HEK293 (cell line): Measurements from ENCODE around the gene DNAJC13.

ENCODE experiments used
- CTCF ChIA-PET: fragments of 350-600 bp; formaldehyde crosslinking; extraction: SDS; loops from one replicate; lab custom pipeline; 2021; ENCODE audit warnings: antibody characterized with exemption; lab: Yijun Ruan, JAX
- POLR2A ChIA-PET: fragments of 300-600 bp; formaldehyde crosslinking; extraction: SDS; loops from one replicate; lab custom pipeline; 2020; ENCODE audit warnings: antibody characterized with exemption, inconsistent platforms; lab: Yijun Ruan, JAX
- H3K27ac ChIP-seq: fragments of 200-500 bp; sonication (Bioruptor generic); 2 replicates; pipeline ENCODE4 v1.5.1; 2014; ENCODE audit warnings: low read depth, low read length, control low read depth, inconsistent platforms; ENCODE audit errors: extremely low read depth
- H3K36me3 ChIP-seq, 2 experiments: fragments of 200-500 bp in 1 of 2; sonication (Bioruptor generic) in 1 of 2; 1 replicate in 1 of 2; 2 replicates in 1 of 2; pipeline ENCODE4 v1.5.1; 2014 to 2017; ENCODE audit warnings: inconsistent platforms in 2 of 2, low read length in 2 of 2; ENCODE audit not compliant: control insufficient read depth in 2 of 2, insufficient read depth in 1 of 2
- H3K4me1 ChIP-seq: fragments of 200-500 bp; sonication (Bioruptor generic); 2 replicates; pipeline ENCODE4 v1.5.1; 2014; ENCODE audit warnings: mild to moderate bottlenecking, low read length, inconsistent platforms; ENCODE audit not compliant: control insufficient read depth, insufficient read depth
- H3K4me3 ChIP-seq: 2 replicates; pipeline ENCODE4 v1.5.1; 2011; ENCODE audit warnings: low read depth, mild to moderate bottlenecking, control low read depth, low read length, moderate library complexity
- H3K9me3 ChIP-seq: fragments of 200-500 bp; sonication (Bioruptor generic); 2 replicates; pipeline ENCODE4 v1.5.1; 2014; ENCODE audit warnings: low read depth, low read length, inconsistent platforms; ENCODE audit not compliant: control insufficient read depth, insufficient read depth
- GLIS1 ChIP-seq: fragments of 450-650 bp; formaldehyde crosslinking; IDR thresholded peaks from 2 replicates; pipeline ENCODE4 v1.5.1; 2016; ENCODE audit warnings: missing biosample characterization, missing genetic modification characterization
- HOXC10 ChIP-seq: sonication (generic); formaldehyde crosslinking; IDR thresholded peaks from 2 replicates; pipeline ENCODE4 v1.8.1; 2023; ENCODE audit warnings: mild to moderate bottlenecking, missing genetic modification reagents
- MEIS1 ChIP-seq: sonication (generic); formaldehyde crosslinking; IDR thresholded peaks from 2 replicates; pipeline ENCODE4 v1.8.1; 2022; ENCODE audit warnings: missing genetic modification reagents, mild to moderate bottlenecking, borderline replicate concordance
- SALL2 ChIP-seq: fragments of 450-650 bp; formaldehyde crosslinking; IDR thresholded peaks from 2 replicates; pipeline ENCODE4 v1.5.0; 2017; ENCODE audit warnings: missing biosample characterization, mild to moderate bottlenecking, missing genetic modification characterization, borderline replicate concordance
- SP2 ChIP-seq: fragments of 450-650 bp; formaldehyde crosslinking; IDR thresholded peaks from 2 replicates; pipeline ENCODE4 v1.5.1; 2016; ENCODE audit warnings: missing biosample characterization, missing genetic modification characterization
- TCF7L2 ChIP-seq: IDR thresholded peaks from 2 replicates; pipeline ENCODE4 v1.6.1; 2011; ENCODE audit warnings: low read depth, mild to moderate bottlenecking, inconsistent platforms, low read length, moderate library complexity, borderline replicate concordance
- ZIC2 ChIP-seq: fragments of 450-650 bp; formaldehyde crosslinking; IDR thresholded peaks from 2 replicates; pipeline ENCODE4 v1.5.1; 2016; ENCODE audit warnings: missing biosample characterization, missing genetic modification characterization
- ZNF133 ChIP-seq: fragments of 450-650 bp; formaldehyde crosslinking; IDR thresholded peaks from 2 replicates; pipeline ENCODE4 v1.5.1; 2016; ENCODE audit warnings: missing biosample characterization, missing genetic modification characterization
- ZNF157 ChIP-seq: fragments of 450-650 bp; formaldehyde crosslinking; IDR thresholded peaks from 2 replicates; pipeline ENCODE4 v1.5.1; 2016; ENCODE audit warnings: missing biosample characterization, missing genetic modification characterization
- ZNF311 ChIP-seq: fragments of 450-650 bp; formaldehyde crosslinking; IDR thresholded peaks from 2 replicates; pipeline ENCODE4 v1.5.1; 2017; ENCODE audit warnings: missing biosample characterization, missing genetic modification characterization, borderline replicate concordance
- ZNF335 ChIP-seq: fragments of 450-650 bp; formaldehyde crosslinking; conservative IDR thresholded peaks from 2 replicates; pipeline ENCODE4 v1.5.1; 2016; ENCODE audit warnings: missing biosample characterization, missing genetic modification characterization
- ZNF629 ChIP-seq: fragments of 450-650 bp; formaldehyde crosslinking; IDR thresholded peaks from 2 replicates; pipeline ENCODE4 v1.5.1; 2017; ENCODE audit warnings: missing biosample characterization, missing genetic modification characterization
- ZNF670 ChIP-seq: fragments of 450-650 bp; formaldehyde crosslinking; IDR thresholded peaks from 2 replicates; pipeline ENCODE4 v1.5.1; 2016; ENCODE audit warnings: missing biosample characterization, missing genetic modification characterization, low read depth
- ZNF785 ChIP-seq: fragments of 450-650 bp; formaldehyde crosslinking; IDR thresholded peaks from 2 replicates; pipeline ENCODE4 v1.5.1; 2016; ENCODE audit warnings: missing biosample characterization, missing genetic modification characterization
- TF ChIP-seq, protein P1 (sequence below): fragments of 450-650 bp; formaldehyde crosslinking; optimal IDR thresholded peaks from 2 replicates; pipeline ENCODE3; 2016; ENCODE audit warnings: missing biosample characterization, mild to moderate bottlenecking, missing genetic modification characterization
- TF ChIP-seq, protein P2 (sequence below): fragments of 450-650 bp; formaldehyde crosslinking; IDR thresholded peaks from 2 replicates; pipeline ENCODE4 v1.5.1; 2016; ENCODE audit warnings: missing biosample characterization, missing genetic modification characterization, low read depth
- TF ChIP-seq, protein P3 (sequence below): fragments of 450-650 bp; formaldehyde crosslinking; IDR thresholded peaks from 2 replicates; pipeline ENCODE4 v1.5.1; 2016; ENCODE audit warnings: missing biosample characterization, missing genetic modification characterization, borderline replicate concordance
- TF ChIP-seq, protein P4 (sequence below): fragments of 450-650 bp; formaldehyde crosslinking; IDR thresholded peaks from 2 replicates; pipeline ENCODE4 v1.5.1; 2016; ENCODE audit warnings: missing biosample characterization, missing genetic modification characterization

The DNAJC13 gene

DNA sequence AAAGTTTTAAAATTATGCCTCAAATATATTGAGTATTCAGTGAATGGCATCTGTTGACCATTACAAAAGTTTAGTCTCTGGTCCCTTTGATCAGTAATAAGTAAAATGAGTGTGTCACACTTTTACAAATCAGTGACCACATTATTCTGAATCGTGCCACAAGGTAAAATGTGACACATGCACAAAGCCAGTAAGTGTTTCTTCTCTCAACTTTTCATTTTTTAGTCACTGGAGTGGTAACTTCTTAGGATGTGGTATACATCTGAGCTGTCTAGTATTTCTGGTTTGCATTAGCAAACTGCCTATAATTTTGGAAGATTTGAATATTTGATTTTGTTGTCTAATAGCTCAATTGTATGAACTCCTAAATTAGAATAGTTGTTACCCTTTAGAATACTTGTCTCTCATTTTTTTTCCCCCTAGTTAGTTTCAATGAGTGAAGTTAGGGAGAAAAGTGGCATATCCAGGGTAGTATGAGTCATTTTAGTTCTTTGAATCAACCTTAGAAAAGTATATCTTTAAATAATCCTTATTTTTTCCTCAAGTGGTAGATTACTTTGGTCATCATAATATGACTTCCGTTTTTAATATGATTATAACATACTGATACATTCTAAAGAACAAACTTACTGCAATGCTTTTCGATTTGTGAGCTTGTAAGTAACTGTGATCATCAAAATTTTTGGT, 18.1 kb downstream of the DNAJC13 start:
- no peak overlapping the region for H3K27ac ChIP-seq

DNA sequence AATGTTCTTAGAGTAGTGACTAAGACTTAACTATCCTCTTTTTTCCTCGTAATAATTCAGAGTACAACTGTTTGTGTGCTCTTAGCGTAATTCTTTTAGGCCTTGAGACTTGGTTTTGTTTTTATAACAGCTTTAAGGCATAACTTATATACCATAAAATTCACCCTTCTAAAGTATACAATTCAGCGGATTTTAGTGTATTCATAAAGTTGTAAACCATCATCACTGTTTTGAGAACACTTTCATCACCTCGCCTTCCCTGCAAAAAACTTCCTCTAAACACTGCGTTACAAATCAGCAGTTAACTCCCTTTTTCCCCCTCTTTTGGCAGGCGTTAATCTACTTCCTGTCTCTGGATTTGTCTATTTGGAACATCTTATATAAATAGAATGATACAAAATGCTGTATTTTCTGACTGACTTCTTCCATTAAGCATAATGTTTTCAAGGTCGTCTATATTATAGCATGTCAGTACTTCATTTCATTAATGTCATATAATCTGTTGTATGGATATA, 18.7 kb downstream of the DNAJC13 start:
- Histone ChIP-seq H3K36me3 (peaks cover 0 to 3% of the 10 kb centered on the region in 2 experiments; a peak in 1 of 3 replicates), H3K27ac (no peak overlapping the region), H3K4me1 (no peaks in the 10 kb centered on the region), H3K4me3 (no peak overlapping the region), H3K9me3 (no peaks in the 10 kb centered on the region)
- POLR2A ChIA-PET = no interaction called here
- CTCF ChIA-PET = interaction anchor here (0.6 to 1.1 kb wide), 2 partner anchors 37 to 49 kb away, joined by 3 to 6 read pairs; no protein-coding TSS in a partner anchor
- TF ChIP-seq SALL2 (tag by site-specific recombination) = no peak
- no peak for TF ChIP-seq ZNF335 (tag by site-specific recombination)
- TF ChIP-seq, protein P1, sequence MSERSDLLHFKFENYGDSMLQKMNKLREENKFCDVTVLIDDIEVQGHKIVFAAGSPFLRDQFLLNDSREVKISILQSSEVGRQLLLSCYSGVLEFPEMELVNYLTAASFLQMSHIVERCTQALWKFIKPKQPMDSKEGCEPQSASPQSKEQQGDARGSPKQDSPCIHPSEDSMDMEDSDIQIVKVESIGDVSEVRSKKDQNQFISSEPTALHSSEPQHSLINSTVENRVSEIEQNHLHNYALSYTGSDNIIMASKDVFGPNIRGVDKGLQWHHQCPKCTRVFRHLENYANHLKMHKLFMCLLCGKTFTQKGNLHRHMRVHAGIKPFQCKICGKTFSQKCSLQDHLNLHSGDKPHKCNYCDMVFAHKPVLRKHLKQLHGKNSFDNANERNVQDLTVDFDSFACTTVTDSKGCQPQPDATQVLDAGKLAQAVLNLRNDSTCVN = no peak
- TF ChIP-seq HOXC10 (CRISPR knock-in tag) = no peak
- TF ChIP-seq ZIC2 = no peak
- TF ChIP-seq MEIS1 (CRISPR knock-in tag) = no peak
- TF ChIP-seq ZNF785 = no peak
- no peak for TF ChIP-seq ZNF157 (tag by site-specific recombination)
- no peak for TF ChIP-seq ZNF670 (tag by site-specific recombination)
- no peak for TF ChIP-seq ZNF629 (tag by site-specific recombination)

More for the DNA sequence above, 18.1 kb downstream of the DNAJC13 start:
- TF ChIP-seq, protein P2, sequence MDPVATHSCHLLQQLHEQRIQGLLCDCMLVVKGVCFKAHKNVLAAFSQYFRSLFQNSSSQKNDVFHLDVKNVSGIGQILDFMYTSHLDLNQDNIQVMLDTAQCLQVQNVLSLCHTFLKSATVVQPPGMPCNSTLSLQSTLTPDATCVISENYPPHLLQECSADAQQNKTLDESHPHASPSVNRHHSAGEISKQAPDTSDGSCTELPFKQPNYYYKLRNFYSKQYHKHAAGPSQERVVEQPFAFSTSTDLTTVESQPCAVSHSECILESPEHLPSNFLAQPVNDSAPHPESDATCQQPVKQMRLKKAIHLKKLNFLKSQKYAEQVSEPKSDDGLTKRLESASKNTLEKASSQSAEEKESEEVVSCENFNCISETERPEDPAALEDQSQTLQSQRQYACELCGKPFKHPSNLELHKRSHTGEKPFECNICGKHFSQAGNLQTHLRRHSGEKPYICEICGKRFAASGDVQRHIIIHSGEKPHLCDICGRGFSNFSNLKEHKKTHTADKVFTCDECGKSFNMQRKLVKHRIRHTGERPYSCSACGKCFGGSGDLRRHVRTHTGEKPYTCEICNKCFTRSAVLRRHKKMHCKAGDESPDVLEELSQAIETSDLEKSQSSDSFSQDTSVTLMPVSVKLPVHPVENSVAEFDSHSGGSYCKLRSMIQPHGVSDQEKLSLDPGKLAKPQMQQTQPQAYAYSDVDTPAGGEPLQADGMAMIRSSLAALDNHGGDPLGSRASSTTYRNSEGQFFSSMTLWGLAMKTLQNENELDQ (tag by site-specific recombination) = no peak
- no peak for TF ChIP-seq ZNF311 (tag by site-specific recombination)
- TF ChIP-seq ZNF133 (tag by site-specific recombination) = no peak
- TF ChIP-seq, protein P3, sequence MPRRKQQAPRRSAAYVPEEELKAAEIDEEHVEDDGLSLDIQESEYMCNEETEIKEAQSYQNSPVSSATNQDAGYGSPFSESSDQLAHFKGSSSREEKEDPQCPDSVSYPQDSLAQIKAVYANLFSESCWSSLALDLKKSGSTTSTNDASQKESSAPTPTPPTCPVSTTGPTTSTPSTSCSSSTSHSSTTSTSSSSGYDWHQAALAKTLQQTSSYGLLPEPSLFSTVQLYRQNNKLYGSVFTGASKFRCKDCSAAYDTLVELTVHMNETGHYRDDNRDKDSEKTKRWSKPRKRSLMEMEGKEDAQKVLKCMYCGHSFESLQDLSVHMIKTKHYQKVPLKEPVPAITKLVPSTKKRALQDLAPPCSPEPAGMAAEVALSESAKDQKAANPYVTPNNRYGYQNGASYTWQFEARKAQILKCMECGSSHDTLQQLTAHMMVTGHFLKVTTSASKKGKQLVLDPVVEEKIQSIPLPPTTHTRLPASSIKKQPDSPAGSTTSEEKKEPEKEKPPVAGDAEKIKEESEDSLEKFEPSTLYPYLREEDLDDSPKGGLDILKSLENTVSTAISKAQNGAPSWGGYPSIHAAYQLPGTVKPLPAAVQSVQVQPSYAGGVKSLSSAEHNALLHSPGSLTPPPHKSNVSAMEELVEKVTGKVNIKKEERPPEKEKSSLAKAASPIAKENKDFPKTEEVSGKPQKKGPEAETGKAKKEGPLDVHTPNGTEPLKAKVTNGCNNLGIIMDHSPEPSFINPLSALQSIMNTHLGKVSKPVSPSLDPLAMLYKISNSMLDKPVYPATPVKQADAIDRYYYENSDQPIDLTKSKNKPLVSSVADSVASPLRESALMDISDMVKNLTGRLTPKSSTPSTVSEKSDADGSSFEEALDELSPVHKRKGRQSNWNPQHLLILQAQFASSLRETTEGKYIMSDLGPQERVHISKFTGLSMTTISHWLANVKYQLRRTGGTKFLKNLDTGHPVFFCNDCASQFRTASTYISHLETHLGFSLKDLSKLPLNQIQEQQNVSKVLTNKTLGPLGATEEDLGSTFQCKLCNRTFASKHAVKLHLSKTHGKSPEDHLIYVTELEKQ = no peak
- no peak for TF ChIP-seq SP2 (tag by site-specific recombination)
- TF ChIP-seq GLIS1 (tag by site-specific recombination) = no peak
- no peak for TF ChIP-seq ZNF157 (tag by site-specific recombination)
- TF ChIP-seq TCF7L2 = no peak
- TF ChIP-seq, protein P4, sequence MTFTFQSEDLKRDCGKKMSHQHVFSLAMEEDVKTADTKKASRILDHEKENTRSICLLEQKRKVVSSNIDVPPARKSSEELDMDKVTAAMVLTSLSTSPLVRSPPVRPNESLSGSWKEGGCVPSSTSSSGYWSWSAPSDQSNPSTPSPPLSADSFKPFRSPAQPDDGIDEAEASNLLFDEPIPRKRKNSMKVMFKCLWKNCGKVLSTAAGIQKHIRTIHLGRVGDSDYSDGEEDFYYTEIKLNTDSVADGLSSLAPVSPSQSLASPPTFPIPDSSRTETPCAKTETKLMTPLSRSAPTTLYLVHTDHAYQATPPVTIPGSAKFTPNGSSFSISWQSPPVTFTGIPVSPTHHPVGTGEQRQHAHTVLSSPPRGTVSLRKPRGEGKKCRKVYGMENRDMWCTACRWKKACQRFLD (tag by site-specific recombination) = no peak
- ChIA-PET POLR2A (no interaction called here), CTCF (interaction anchor here (1.1 kb wide), 1 partner anchor 36 kb away, joined by 6 read pairs; no protein-coding TSS in a partner anchor)
- no peaks in the 10 kb centered on the region for H3K9me3 ChIP-seq
- H3K4me1 ChIP-seq = no peaks in the 10 kb centered on the region
- no peak overlapping the region for H3K4me3 ChIP-seq
- peaks cover 0 to 2% of the 10 kb centered on the region in 2 experiments; a peak in 1 of 3 replicates for H3K36me3 ChIP-seq
